Measurements from ENCODE around the gene AHNAK2.

DNA sequence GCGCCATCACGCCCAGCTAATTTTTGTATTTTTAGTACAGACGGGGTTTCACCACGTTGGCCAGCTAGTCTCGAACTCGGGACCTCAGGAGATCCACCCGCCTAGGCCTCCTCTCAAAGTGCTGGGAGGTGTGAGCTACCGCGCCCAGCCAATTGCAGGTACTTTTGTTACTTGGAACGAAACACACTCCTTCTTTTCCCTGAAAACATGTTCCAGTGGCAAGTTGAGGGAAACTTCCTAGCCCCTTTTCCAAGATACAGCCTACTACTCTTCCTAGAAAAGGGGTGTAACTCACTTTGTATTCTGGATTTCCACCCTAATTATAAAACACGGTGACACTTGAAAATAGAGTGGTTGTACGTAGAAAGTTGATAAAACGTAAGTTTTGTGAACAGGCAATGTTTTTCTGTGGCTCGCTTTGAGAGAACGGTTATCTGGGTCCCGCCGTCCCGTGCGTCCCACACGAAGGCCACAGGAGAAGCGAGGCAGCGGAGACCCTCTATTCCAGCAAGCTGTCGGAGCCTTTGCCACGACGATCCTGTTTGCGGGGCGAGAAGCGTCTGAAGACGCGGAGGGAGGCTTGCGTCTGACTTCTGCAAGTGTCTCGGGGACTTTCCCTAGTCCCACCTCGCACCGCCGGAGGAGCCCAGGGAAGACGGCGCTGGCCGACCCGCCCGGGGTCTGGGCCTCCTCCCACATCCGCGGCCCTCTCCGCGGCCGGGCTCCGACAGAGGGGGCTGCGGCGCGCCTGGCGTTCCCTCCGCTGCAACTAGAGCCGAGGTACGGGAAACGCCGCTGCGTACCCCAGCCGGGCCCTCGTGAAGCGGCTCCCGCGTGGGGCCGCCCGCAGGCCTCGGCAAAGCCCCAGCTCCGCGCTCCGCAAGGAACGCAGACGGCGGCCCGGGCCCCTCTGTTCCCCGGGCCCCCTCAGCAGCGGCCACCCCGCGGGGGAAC, 42.0 kb upstream of the AHNAK2 start:
- TF ChIP-seq, protein P1, sequence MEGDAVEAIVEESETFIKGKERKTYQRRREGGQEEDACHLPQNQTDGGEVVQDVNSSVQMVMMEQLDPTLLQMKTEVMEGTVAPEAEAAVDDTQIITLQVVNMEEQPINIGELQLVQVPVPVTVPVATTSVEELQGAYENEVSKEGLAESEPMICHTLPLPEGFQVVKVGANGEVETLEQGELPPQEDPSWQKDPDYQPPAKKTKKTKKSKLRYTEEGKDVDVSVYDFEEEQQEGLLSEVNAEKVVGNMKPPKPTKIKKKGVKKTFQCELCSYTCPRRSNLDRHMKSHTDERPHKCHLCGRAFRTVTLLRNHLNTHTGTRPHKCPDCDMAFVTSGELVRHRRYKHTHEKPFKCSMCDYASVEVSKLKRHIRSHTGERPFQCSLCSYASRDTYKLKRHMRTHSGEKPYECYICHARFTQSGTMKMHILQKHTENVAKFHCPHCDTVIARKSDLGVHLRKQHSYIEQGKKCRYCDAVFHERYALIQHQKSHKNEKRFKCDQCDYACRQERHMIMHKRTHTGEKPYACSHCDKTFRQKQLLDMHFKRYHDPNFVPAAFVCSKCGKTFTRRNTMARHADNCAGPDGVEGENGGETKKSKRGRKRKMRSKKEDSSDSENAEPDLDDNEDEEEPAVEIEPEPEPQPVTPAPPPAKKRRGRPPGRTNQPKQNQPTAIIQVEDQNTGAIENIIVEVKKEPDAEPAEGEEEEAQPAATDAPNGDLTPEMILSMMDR (IDR thresholded peaks at IDR 0.05), result no peak
- TF ChIP-seq POLR2A (IDR thresholded peaks at IDR 0.05), result peak; percentile 21

All from ovary (tissue), 3 donors.